DOHH2 (cell line): Measurements from ENCODE around the gene GFOD2.
"Not testable (repeated sequence)": the region's sequence is repeated elsewhere in the genome, so short reads cannot be mapped to it uniquely, and the experiment has no call there.

ENCODE experiments used
- EZH2phosphoT487 ChIP-seq: fragments of 200-600 bp; sonication (generic); IDR thresholded peaks from 2 replicates; pipeline ENCODE4 v1.6.1; 2017; ENCODE audit warnings: borderline replicate concordance, mild to moderate bottlenecking, antibody characterized with exemption, low read length, moderate library complexity, mixed read lengths
- TF ChIP-seq, protein P1 (sequence below): fragments of 200-600 bp; sonication (generic); IDR thresholded peaks from one replicate; pipeline ENCODE4 v1.5.1; 2014; ENCODE audit warnings: antibody characterized with exemption, mild to moderate bottlenecking, low read depth, low read length; ENCODE audit not compliant: poor library complexity, severe bottlenecking

- TF ChIP-seq, protein P1, sequence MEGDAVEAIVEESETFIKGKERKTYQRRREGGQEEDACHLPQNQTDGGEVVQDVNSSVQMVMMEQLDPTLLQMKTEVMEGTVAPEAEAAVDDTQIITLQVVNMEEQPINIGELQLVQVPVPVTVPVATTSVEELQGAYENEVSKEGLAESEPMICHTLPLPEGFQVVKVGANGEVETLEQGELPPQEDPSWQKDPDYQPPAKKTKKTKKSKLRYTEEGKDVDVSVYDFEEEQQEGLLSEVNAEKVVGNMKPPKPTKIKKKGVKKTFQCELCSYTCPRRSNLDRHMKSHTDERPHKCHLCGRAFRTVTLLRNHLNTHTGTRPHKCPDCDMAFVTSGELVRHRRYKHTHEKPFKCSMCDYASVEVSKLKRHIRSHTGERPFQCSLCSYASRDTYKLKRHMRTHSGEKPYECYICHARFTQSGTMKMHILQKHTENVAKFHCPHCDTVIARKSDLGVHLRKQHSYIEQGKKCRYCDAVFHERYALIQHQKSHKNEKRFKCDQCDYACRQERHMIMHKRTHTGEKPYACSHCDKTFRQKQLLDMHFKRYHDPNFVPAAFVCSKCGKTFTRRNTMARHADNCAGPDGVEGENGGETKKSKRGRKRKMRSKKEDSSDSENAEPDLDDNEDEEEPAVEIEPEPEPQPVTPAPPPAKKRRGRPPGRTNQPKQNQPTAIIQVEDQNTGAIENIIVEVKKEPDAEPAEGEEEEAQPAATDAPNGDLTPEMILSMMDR, result not testable (repeated sequence)
- TF ChIP-seq EZH2phosphoT487, result not testable (repeated sequence)
Measured at GRCh38 chr16:67693517-67694285, 25.4 kb downstream of the GFOD2 start.
